ENCODE results near the gene NANOS1.

Gene NANOS1

GRCh38 chr10:119029613-119030420 lies at the start of gene NANOS1:
TSS of gene NANOS1 (plus strand) at chr10:119029714. CDS start at chr10:119029802, 88 bp downstream.
- FAIRE-seq = no peak

GRCh38 chr10:118980135-118980865 lies 49.2 kb upstream of the NANOS1 start:
- FAIRE-seq = no peak

GRCh38 chr10:118980870-118981269 lies 48.6 kb upstream of the NANOS1 start:
- FAIRE-seq = no peak

- FAIRE-seq = no peak
Measured at GRCh38 chr10:118981946-118982345, 47.6 kb upstream of the NANOS1 start.

GRCh38 chr10:118982366-118982765 lies 47.1 kb upstream of the NANOS1 start:
- FAIRE-seq = no peak

GRCh38 chr10:118983263-118983662 lies 46.3 kb upstream of the NANOS1 start:
- no peak for FAIRE-seq

- FAIRE-seq = no peak
Measured at GRCh38 chr10:118985576-118985975, 43.9 kb upstream of the NANOS1 start.

GRCh38 chr10:118986815-118987790 lies 42.4 kb upstream of the NANOS1 start:
- peak; percentile 61 for FAIRE-seq

- no peak for FAIRE-seq
Measured at GRCh38 chr10:118990326-118990725, 39.2 kb upstream of the NANOS1 start.

GRCh38 chr10:118992496-118992895 lies 37.0 kb upstream of the NANOS1 start:
- FAIRE-seq = no peak

GRCh38 chr10:118993214-118993613 lies 36.3 kb upstream of the NANOS1 start:
- no peak for FAIRE-seq

- no peak for FAIRE-seq
Measured at GRCh38 chr10:118994321-118994720, 35.2 kb upstream of the NANOS1 start.

GRCh38 chr10:118995739-118996138 lies 33.8 kb upstream of the NANOS1 start:
- no peak for FAIRE-seq

GRCh38 chr10:118997379-118997778 lies 32.1 kb upstream of the NANOS1 start:
- FAIRE-seq = no peak

- no peak for FAIRE-seq
Measured at GRCh38 chr10:118998183-118998582, 31.3 kb upstream of the NANOS1 start.

GRCh38 chr10:119001717-119002500 lies 27.6 kb upstream of the NANOS1 start:
- FAIRE-seq = no peak

GRCh38 chr10:119003572-119004289 lies 25.8 kb upstream of the NANOS1 start:
- no peak for FAIRE-seq

- no peak for FAIRE-seq
Measured at GRCh38 chr10:119005362-119006043, 24.0 kb upstream of the NANOS1 start.

GRCh38 chr10:119006451-119007210 lies 22.9 kb upstream of the NANOS1 start:
- FAIRE-seq = no peak

- FAIRE-seq = no peak
Measured at GRCh38 chr10:119007211-119007574, 22.3 kb upstream of the NANOS1 start.

Measured in A204.1 (cell line).